ENCODE results near the gene RBM33. TPM values are rescaled to one million over a fixed set of nuclear protein-coding genes. Genes with fewer than 3 reads are reported as not detected.

Gene RBM33
- total and polyA plus RNA-seq, 10 of the 15 experiments (the other 5 are each of a cell fraction or from before 2014, with no cell fraction given) = 4.7 to 67.2 (median 24.3) TPM

DNA sequence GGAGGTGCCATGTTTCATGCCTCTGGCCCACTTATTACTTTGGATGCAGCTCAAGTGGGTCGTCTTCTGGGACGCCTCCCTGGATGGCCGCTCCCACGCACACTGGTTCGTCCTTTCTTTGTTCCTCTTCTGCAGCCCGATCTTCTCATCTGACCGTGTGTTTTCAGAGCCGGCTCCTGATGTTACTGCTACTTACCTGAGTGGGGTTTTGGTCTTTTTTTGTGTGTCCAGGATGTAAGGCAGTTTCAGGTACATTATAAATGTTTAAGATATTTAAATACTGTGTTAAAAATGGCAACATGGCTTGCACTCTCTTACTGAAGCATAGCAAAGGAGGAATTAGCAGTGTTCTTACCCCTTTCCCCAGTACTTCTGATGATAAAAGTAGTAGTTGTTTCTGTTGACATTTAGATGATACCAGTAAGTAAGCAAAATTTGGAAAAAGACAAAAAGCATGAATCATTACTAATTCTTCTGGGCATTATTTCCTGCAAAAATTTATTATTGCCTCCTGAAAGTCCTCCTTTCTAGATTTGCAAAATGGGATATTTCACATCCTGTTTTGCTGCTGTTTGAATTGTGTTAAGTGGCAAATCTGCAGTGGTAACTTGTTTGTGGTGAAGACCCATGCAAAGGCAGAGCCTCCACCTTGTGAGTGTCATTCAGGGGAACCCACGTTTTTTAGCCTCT lies 108.4 kb downstream of the RBM33 start:
- Histone ChIP-seq H3K9me3 (replicated peaks; ENCODE audit: control insufficient read depth, insufficient read depth, low read length) (peaks cover 3% of the 10 kb centered on the region; the same call in 2 of the 3 replicates), H3K9ac (ENCODE audit: control insufficient read depth, insufficient read depth, low read length) (peak overlapping the region; percentile 4; the same call in 1 of the 2 replicates), H3K79me2 (ENCODE audit: control insufficient read depth, insufficient read depth, low read length) (peaks cover 81% of the 10 kb centered on the region), H2AFZ (ENCODE audit: control insufficient read depth, low read depth, low read length) (no peak overlapping the region), H4K20me1 (ENCODE audit: control insufficient read depth, insufficient read depth) (no peaks in the 10 kb centered on the region), H3K36me3 (ENCODE audit: control insufficient read depth in 2 of 2, insufficient read depth in 2 of 2, low read length in 1 of 2) (peaks cover 0 to 3% of the 10 kb centered on the region in 2 experiments; a peak in 2 of 4 replicates), H3K27ac (ENCODE audit: control insufficient read depth, insufficient read depth) (peak overlapping the region; percentile 86), H3K27me3 (replicated peaks in 1 of 2; ENCODE audit: control insufficient read depth in 2 of 2, insufficient read depth in 2 of 2, low read length in 1 of 2) (no peaks in the 10 kb centered on the region), H3K4me3 (peak overlapping the region; percentile 59), H3K4me1 (ENCODE audit: control insufficient read depth, insufficient read depth, low read length) (peaks cover 48% of the 10 kb centered on the region), H3K4me2 (ENCODE audit: control insufficient read depth, insufficient read depth) (peak overlapping the region; percentile 87)
- ChIA-PET SMC1A (ENCODE audit: uncharacterized antibody, unreplicated experiment) (interaction anchor here (0.6 kb wide), 1 partner anchor 1396 kb away, joined by 4 read pairs; no protein-coding TSS in a partner anchor), POLR2A (no interaction called here), CTCF (interaction anchor here (1.3 to 3.9 kb wide), 4 partner anchors 14 to 154 kb away, joined by 3 to 15 read pairs (median 8); no protein-coding TSS in a partner anchor), RAD21 (ENCODE audit: unreplicated experiment) (interaction anchor here (1.4 kb wide), 1 partner anchor 29 kb away, joined by 4 read pairs; no protein-coding TSS in a partner anchor)
- peak; percentile 61 for DNase-seq (ENCODE audit: low read depth, low spot score)
- in situ Hi-C loops (cut with MboI) (loop anchor here (10.0 to 25.0 kb wide), 2 partner anchors 366 to 548 kb away; no protein-coding TSS in a partner anchor), intact Hi-C loops (cut with micrococcal nuclease; ENCODE audit: unreplicated experiment) (loop anchor here (10.0 kb wide), 1 partner anchor 548 kb away; no protein-coding TSS in a partner anchor)
- peak; percentile 79 for ATAC-seq
- WGBS (ENCODE audit: insufficient coverage, insufficient replicate concordance, low lambda C conversion rate, missing lambda C conversion rate) = 10% methylated on average over 9 of the region's 9 CpGs
- BruUV-seq (replicated peaks) = no TSS peak
- FAIRE-seq = peak; percentile 78
- no peak for TF ChIP-seq ZNF274 (IDR thresholded peaks at IDR 0.05; ENCODE audit: insufficient read depth, insufficient read length)
- TF ChIP-seq ETV6 (conservative IDR thresholded peaks at IDR 0.05 in 1 of 2, IDR thresholded peaks at IDR 0.05 in 1 of 2; ENCODE audit: borderline replicate concordance in 1 of 2, low read depth in 1 of 2) = no peak; a peak in 1 of 4 replicates
- TF ChIP-seq BACH1 (IDR thresholded peaks at IDR 0.05; ENCODE audit: borderline replicate concordance) = no peak
- no peak for TF ChIP-seq SIX5 (IDR thresholded peaks at IDR 0.05; ENCODE audit: low read depth, low read length, severe bottlenecking)
- TF ChIP-seq ZNF592 (IDR thresholded peaks at IDR 0.05) = no peak
- no peak for TF ChIP-seq TCF7 (IDR thresholded peaks at IDR 0.05; ENCODE audit: borderline replicate concordance)
- TF ChIP-seq NFIC (IDR thresholded peaks at IDR 0.05; ENCODE audit: low read depth, low read length) = peak; percentile 78
- TF ChIP-seq NFYA (IDR thresholded peaks at IDR 0.05; ENCODE audit: borderline replicate concordance, low read depth, low read length) = no peak
- no peak for TF ChIP-seq RAD51 (IDR thresholded peaks at IDR 0.05)
- TF ChIP-seq ASH2L (IDR thresholded peaks at IDR 0.05; ENCODE audit: borderline replicate concordance, low read depth) = no peak
- TF ChIP-seq ATF2 (IDR thresholded peaks at IDR 0.05; ENCODE audit: low read length) = peak; percentile 67
- TF ChIP-seq, protein P1, sequence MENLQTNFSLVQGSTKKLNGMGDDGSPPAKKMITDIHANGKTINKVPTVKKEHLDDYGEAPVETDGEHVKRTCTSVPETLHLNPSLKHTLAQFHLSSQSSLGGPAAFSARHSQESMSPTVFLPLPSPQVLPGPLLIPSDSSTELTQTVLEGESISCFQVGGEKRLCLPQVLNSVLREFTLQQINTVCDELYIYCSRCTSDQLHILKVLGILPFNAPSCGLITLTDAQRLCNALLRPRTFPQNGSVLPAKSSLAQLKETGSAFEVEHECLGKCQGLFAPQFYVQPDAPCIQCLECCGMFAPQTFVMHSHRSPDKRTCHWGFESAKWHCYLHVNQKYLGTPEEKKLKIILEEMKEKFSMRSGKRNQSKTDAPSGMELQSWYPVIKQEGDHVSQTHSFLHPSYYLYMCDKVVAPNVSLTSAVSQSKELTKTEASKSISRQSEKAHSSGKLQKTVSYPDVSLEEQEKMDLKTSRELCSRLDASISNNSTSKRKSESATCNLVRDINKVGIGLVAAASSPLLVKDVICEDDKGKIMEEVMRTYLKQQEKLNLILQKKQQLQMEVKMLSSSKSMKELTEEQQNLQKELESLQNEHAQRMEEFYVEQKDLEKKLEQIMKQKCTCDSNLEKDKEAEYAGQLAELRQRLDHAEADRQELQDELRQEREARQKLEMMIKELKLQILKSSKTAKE (IDR thresholded peaks at IDR 0.05; ENCODE audit: low read depth, poor library complexity, severe bottlenecking) = no peak
- TF ChIP-seq CREB1 (IDR thresholded peaks at IDR 0.05; ENCODE audit: low read depth) = no peak
- no peak for TF ChIP-seq WRNIP1 (IDR thresholded peaks at IDR 0.05; ENCODE audit: borderline replicate concordance, low read depth, low read length)
